GM12874 (cell line): Measurements from ENCODE around the gene CD58.

Experiments used
- CTCF ChIP-seq: IDR thresholded peaks from 2 replicates; pipeline ENCODE4 v1.5.1; 2011; ENCODE audit warnings: low read depth, mild to moderate bottlenecking, control low read depth, low read length, moderate library complexity; ENCODE audit not compliant: insufficient read depth

Gene CD58

GRCh38 chr1:116475850-116476218 lies 95.0 kb downstream of the CD58 start:
- no peak for TF ChIP-seq CTCF

- no peak for TF ChIP-seq CTCF
These were observed 95.6 kb downstream of the CD58 start for GRCh38 chr1:116474921-116475849.

DNA sequence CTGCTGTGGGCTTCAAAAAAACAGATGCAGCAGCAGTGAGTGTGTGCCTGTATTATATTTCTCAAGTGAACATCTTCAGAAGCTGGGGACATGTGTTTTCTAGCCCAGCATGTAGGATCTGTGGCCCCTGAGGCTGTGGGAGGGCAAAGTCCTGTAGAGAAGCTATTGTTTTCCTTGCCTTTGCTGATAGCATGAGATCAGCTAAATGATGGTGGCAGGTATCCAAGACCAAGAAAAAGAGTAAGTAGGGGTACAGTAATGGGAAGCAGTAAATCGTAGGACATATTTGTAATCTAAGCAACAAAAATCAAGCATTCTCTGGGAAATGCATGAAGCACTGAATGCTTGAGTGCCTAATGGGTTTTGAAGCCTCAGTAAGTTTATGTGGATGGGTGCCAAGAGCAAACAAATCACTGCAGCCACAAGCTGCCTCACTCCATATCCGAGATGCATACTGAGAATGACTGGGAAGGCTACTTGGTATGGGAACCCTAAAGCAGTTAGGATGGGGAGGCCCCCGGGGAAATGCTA lies 98.3 kb downstream of the CD58 start:
- no peak for TF ChIP-seq CTCF

DNA sequence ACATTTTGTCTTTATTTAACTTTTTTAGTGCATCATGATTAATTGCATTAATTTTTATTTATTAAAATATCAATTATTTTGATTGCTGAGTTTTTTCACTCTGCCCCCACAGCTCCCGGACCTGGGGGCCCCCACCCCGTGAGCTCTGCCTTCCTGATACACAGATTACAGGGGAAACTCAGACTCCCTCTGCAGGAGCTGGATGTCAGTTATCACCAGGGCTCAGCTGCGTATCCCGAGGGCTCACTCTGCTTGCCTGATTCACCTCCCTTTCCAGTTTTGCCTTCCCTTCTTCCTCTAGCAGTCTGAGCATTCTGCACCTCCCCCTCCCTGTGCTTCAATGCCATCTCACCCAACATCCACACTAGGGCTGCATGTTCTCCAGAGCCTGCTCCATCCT lies 99.6 kb downstream of the CD58 start:
- no peak for TF ChIP-seq CTCF

GRCh38 chr1:116470671-116471070 lies 100.2 kb downstream of the CD58 start:
- TF ChIP-seq CTCF, result no peak

DNA sequence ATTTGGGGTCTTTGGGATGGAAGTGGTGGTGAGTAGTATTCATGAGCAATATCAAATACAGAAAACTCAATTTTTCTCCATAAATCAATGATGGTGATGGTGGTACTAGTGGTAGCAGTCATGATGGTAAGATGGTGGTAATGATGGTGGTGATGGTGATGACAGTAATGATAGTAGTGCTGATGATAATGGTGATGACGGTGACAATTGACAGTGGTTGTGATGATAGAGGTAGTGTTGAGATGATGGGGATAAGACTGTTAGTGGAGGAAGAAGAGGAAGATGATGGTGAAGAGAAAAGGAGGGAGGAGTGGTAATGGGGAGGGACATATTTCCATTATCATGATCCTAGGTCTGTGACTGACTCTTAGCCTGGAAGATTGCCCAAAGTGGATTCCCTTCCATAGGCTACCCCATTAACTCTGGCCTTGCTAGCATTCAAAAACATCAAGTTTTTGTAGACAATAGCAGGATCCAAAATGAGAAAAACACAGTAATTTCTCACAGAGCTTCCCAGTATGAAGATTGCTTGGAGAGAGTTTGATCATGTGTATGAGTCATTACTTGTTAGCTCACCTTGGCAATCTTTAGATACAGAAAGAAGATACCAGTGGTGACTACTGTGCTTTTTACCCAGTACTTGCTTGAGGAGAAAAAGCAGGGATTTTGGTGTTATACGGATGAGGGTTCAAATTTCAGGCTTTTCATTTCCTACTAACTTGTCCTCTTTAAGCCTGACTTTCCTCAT lies 103.8 kb downstream of the CD58 start:
- TF ChIP-seq CTCF, result no peak

GRCh38 chr1:116465845-116466685 lies 104.8 kb downstream of the CD58 start:
- TF ChIP-seq CTCF, result no peak
